Endothelial cell of umbilical vein (primary cell): Measurements from ENCODE around the gene LCMT1. TPM values are rescaled to one million over a fixed set of nuclear protein-coding genes. Genes with fewer than 3 reads are reported as not detected.

ENCODE experiments used
- BruUV-seq: library from RNA; stranded (reverse); fragments of 400-500 nt; replicated peaks from 2 replicates; lab custom pipeline; 2021; lab: Mats Ljungman, UMichigan
- CTCF ChIA-PET: fragments of 300-600, 350-600 bp; sonication (Branson Sonifier 250); formaldehyde crosslinking; loops from one replicate; lab custom pipeline; 2021; ENCODE audit warnings: antibody characterized with exemption, inconsistent platforms; lab: Charles Lee
- POLR2A ChIA-PET: fragments of 300-600, 350-600 bp; sonication (Branson Sonifier 250); formaldehyde crosslinking; loops from one replicate; lab custom pipeline; 2021; ENCODE audit warnings: antibody characterized with exemption, inconsistent platforms; lab: Charles Lee
- DNase-seq: peaks from one replicate; pipeline ENCODE4 v3.0.0-alpha.2; 2011; ENCODE audit warnings: low read depth, low spot score
- FAIRE-seq: peaks from 2 replicates; lab custom pipeline; 2011; peaks lifted over from hg19 to GRCh38; lab: Jason Lieb, UNC
- H2AFZ ChIP-seq: 2 replicates; pipeline ENCODE4 v1.6.0; 2012; ENCODE audit warnings: low read depth, low read length, control low read depth, inconsistent platforms
- H3K27ac ChIP-seq: 2 replicates; pipeline ENCODE4 v1.5.1; 2011; ENCODE audit warnings: low read depth, mild to moderate bottlenecking, control low read depth, low read length, moderate library complexity; ENCODE audit not compliant: insufficient read depth
- H3K27me3 ChIP-seq, 2 experiments: 2 replicates each; pipeline versions ENCODE4 v1.6.0 to v1.6.1; 2011; ENCODE audit warnings: low read length in 2 of 2, mixed read lengths in 1 of 2; ENCODE audit not compliant: control insufficient read depth in 2 of 2, insufficient read depth in 2 of 2
- H3K36me3 ChIP-seq, 2 experiments: 2 replicates in 1 of 2; 3 replicates in 1 of 2; pipeline ENCODE4 v1.5.1; 2011; ENCODE audit warnings: low read length in 2 of 2, mild to moderate bottlenecking in 1 of 2, moderate library complexity in 1 of 2; ENCODE audit not compliant: control insufficient read depth in 2 of 2, insufficient read depth in 2 of 2; ENCODE audit errors: extremely low read depth in 1 of 2
- H3K4me1 ChIP-seq: 3 replicates; pipeline ENCODE4 v1.5.1; 2011; ENCODE audit warnings: mild to moderate bottlenecking, low read length; ENCODE audit not compliant: control insufficient read depth, insufficient read depth; ENCODE audit errors: extremely low read depth
- H3K4me2 ChIP-seq: 2 replicates; pipeline ENCODE4 v1.6.1; 2011; ENCODE audit warnings: low read length, control low read depth, mixed read lengths; ENCODE audit not compliant: insufficient read depth
- H3K4me3 ChIP-seq, 3 experiments: fragments of 200-600 bp in 1 of 3; sonication (generic), shearing (Covaris generic) in 1 of 3; replicated peaks in 1 of 3; 2 replicates each; pipeline ENCODE4 v1.5.1; 2011 to 2016; ENCODE audit warnings: control low read depth in 3 of 3, low read length in 3 of 3, mild to moderate bottlenecking in 2 of 3, inconsistent platforms in 1 of 3, low read depth in 1 of 3, moderate library complexity in 1 of 3; ENCODE audit not compliant: insufficient read depth in 1 of 3
- H3K79me2 ChIP-seq: 2 replicates; pipeline ENCODE4 v1.6.0; 2012; ENCODE audit warnings: low read length, inconsistent platforms; ENCODE audit not compliant: control insufficient read depth, insufficient read depth
- H3K9ac ChIP-seq: replicated peaks from 2 replicates; pipeline ENCODE3; 2011; ENCODE audit warnings: low read length, control low read depth; ENCODE audit not compliant: insufficient read depth; ENCODE audit errors: extremely low read depth
- H3K9me1 ChIP-seq: replicated peaks from 3 replicates; pipeline ENCODE4 v1.6.0; 2011; ENCODE audit warnings: mild to moderate bottlenecking, low read length; ENCODE audit not compliant: control insufficient read depth, insufficient read depth; ENCODE audit errors: extremely low read depth
- H3K9me3 ChIP-seq: replicated peaks from 2 replicates; pipeline ENCODE4 v1.5.1; 2012; ENCODE audit warnings: low read length, inconsistent platforms; ENCODE audit not compliant: control insufficient read depth, insufficient read depth
- H4K20me1 ChIP-seq: replicated peaks from 2 replicates; pipeline ENCODE3; 2011; ENCODE audit warnings: mild to moderate bottlenecking, low read length; ENCODE audit not compliant: control insufficient read depth, insufficient read depth; ENCODE audit errors: extremely low read depth
- CTCF ChIP-seq, 2 donors: IDR thresholded peaks; 1 replicate in 1 of 2; 2 replicates in 1 of 2; pipeline ENCODE4 v1.5.1; 2011; ENCODE audit warnings: low read length in 2 of 2, mild to moderate bottlenecking in 2 of 2, moderate library complexity in 2 of 2, control low read depth in 1 of 2, inconsistent platforms in 1 of 2, low read depth in 1 of 2; ENCODE audit not compliant: insufficient read depth in 1 of 2; ENCODE audit errors: extremely low read depth in 1 of 2
- EZH2 ChIP-seq: IDR thresholded peaks from 2 replicates; pipeline ENCODE4 v1.6.1; 2012; ENCODE audit warnings: borderline replicate concordance, low read depth, mild to moderate bottlenecking, moderate library complexity, low read length, inconsistent platforms; ENCODE audit not compliant: severe bottlenecking
- FOS ChIP-seq: IDR thresholded peaks from 2 replicates; pipeline ENCODE4 v1.6.1; 2011; ENCODE audit warnings: mild to moderate bottlenecking, low read length, moderate library complexity, borderline replicate concordance; ENCODE audit not compliant: insufficient read depth
- GATA2 ChIP-seq: IDR thresholded peaks from 2 replicates; pipeline ENCODE4 v1.7.0; 2011; ENCODE audit warnings: low read depth, mild to moderate bottlenecking, moderate library complexity, mixed read lengths, low read length; ENCODE audit not compliant: insufficient read length, insufficient read depth
- JUN ChIP-seq: IDR thresholded peaks from 2 replicates; pipeline ENCODE4 v1.6.1; 2011; ENCODE audit warnings: borderline replicate concordance, low read depth; ENCODE audit not compliant: insufficient read length, insufficient read depth
- MAX ChIP-seq: IDR thresholded peaks from 2 replicates; pipeline ENCODE4 v1.6.1; 2011; ENCODE audit not compliant: insufficient read depth, insufficient read length
- MYC ChIP-seq: IDR thresholded peaks from one replicate; pipeline ENCODE4 v1.6.1; 2011; ENCODE audit warnings: mild to moderate bottlenecking, low read depth, low read length
- POLR2A ChIP-seq: IDR thresholded peaks from 2 replicates; pipeline ENCODE4 v1.6.1; 2012; ENCODE audit warnings: low read depth, mild to moderate bottlenecking, control low read depth, low read length
- POLR2AphosphoS5 ChIP-seq: IDR thresholded peaks from 2 replicates; pipeline ENCODE4 v1.6.1; 2012; ENCODE audit warnings: low read depth, mild to moderate bottlenecking, control low read depth, low read length, moderate library complexity; ENCODE audit not compliant: insufficient read depth
- dilution Hi-C: fragments of 300-500 bp; cut with MboI; formaldehyde crosslinking; loops from one replicate; pipeline ENCODE4 v1.15.0; 2019; ENCODE audit warnings: low sequenced_read_pairs; ENCODE audit not compliant: extremely low pct_ligation_motif_present
- intact Hi-C: fragments of 100-400 bp; cut with micrococcal nuclease; formaldehyde crosslinking; loops from one replicate; pipeline ENCODE4 v1.10.0; 2022
- polyA plus RNA-seq, 4 experiments: library from polyadenylated mRNA; depleted of rRNA in 3 of 4; stranded (reverse) in 3 of 4; unstranded in 1 of 4; fragments of >200 nt; gene quantifications; 2 replicates each; pipeline versions ENCODE4 v1.2.1 to v1.2.3, GENCODE V29; 2011 to 2012; ENCODE audit warnings: missing spikeins in 1 of 4
- total RNA-seq: library from RNA; stranded (reverse); gene quantifications from 2 replicates; pipeline ENCODE4 v1.2.3, GENCODE V29; 2021

The LCMT1 gene
- total and polyA plus RNA-seq, 2 donors (not counting 3 experiments of a cell fraction or from before 2014, with no cell fraction given): 23.5 to 36.2 TPM

GRCh38 chr16:25084797-25085196, 26.7 kb upstream of the LCMT1 start:
- dilution Hi-C loops: no loop called here
- POLR2A ChIA-PET: no interaction called here
- Histone ChIP-seq H3K9me3 (no peaks in the 10 kb centered on the region), H3K9ac (no peak overlapping the region), H3K27ac (no peak overlapping the region), H3K4me1 (no peaks in the 10 kb centered on the region), H3K4me3 (no peak overlapping the region), H3K79me2 (no peaks in the 10 kb centered on the region), H4K20me1 (no peaks in the 10 kb centered on the region), H3K9me1 (no peaks in the 10 kb centered on the region), H3K4me2 (no peak overlapping the region), H2AFZ (no peak overlapping the region), H3K27me3 (peaks cover 2 to 5% of the 10 kb centered on the region in 2 experiments), H3K36me3 (no peaks in the 10 kb centered on the region)
- BruUV-seq: no TSS peak
- DNase-seq (no peak), FAIRE-seq (no peak)
- intact Hi-C loops: no loop called here
- CTCF ChIA-PET: interaction anchor here (1.0 kb wide), 1 partner anchor 12 kb away, joined by 3 read pairs; no protein-coding TSS in a partner anchor
- no peak for TF ChIP-seq CTCF (IDR thresholded peaks at IDR 0.05; ENCODE audit: extremely low read depth in 1 of 2, insufficient read depth in 1 of 2, low read depth in 1 of 2, low read length in 2 of 2)
- no peak for TF ChIP-seq POLR2A
- TF ChIP-seq MAX: no peak
- TF ChIP-seq POLR2AphosphoS5: no peak
- TF ChIP-seq GATA2: no peak
- no peak for TF ChIP-seq MYC
- no peak for TF ChIP-seq FOS
- no peak for TF ChIP-seq EZH2
- no peak for TF ChIP-seq JUN
